ENCODE measurements around the gene DYNC2H1.

Gene DYNC2H1

GRCh38 chr11:103441021-103441420, 331.8 kb downstream of the DYNC2H1 start:
- TF ChIP-seq CTCF (conservative IDR thresholded peaks at IDR 0.05; ENCODE audit: low read length): no peak
- no peak overlapping the region for H3K4me3 ChIP-seq (ENCODE audit: low read length)
- DNase-seq (ENCODE audit: low read depth): no peak

GRCh38 chr11:103448966-103449365, 339.7 kb downstream of the DYNC2H1 start:
- DNase-seq (ENCODE audit: low read depth): no peak
- H3K4me3 ChIP-seq (ENCODE audit: low read length): no peak overlapping the region
- TF ChIP-seq CTCF (conservative IDR thresholded peaks at IDR 0.05; ENCODE audit: low read length): no peak

GRCh38 chr11:103450241-103450640, 341.0 kb downstream of the DYNC2H1 start:
- H3K4me3 ChIP-seq (ENCODE audit: low read length): no peak overlapping the region
- TF ChIP-seq CTCF (conservative IDR thresholded peaks at IDR 0.05; ENCODE audit: low read length): no peak
- DNase-seq (ENCODE audit: low read depth): no peak

- no peak overlapping the region for H3K4me3 ChIP-seq (ENCODE audit: low read length)
- DNase-seq (ENCODE audit: low read depth): no peak
- no peak for TF ChIP-seq CTCF (conservative IDR thresholded peaks at IDR 0.05; ENCODE audit: low read length)
Observed at GRCh38 chr11:103453126-103453525, 343.9 kb downstream of the DYNC2H1 start.

- DNase-seq (ENCODE audit: low read depth): no peak
- no peak overlapping the region for H3K4me3 ChIP-seq (ENCODE audit: low read length)
- TF ChIP-seq CTCF (conservative IDR thresholded peaks at IDR 0.05; ENCODE audit: low read length): no peak
Observed at GRCh38 chr11:103453915-103454709, 344.9 kb downstream of the DYNC2H1 start.

GRCh38 chr11:103464420-103464819, 355.2 kb downstream of the DYNC2H1 start:
- no peak; the same call in 1 of the 2 replicates for TF ChIP-seq CTCF (conservative IDR thresholded peaks at IDR 0.05; ENCODE audit: low read length)
- no peak overlapping the region for H3K4me3 ChIP-seq (ENCODE audit: low read length)
- no peak for DNase-seq (ENCODE audit: low read depth)

GRCh38 chr11:103465555-103466140, 356.4 kb downstream of the DYNC2H1 start:
- H3K4me3 ChIP-seq (ENCODE audit: low read length): no peak overlapping the region
- no peak for TF ChIP-seq CTCF (conservative IDR thresholded peaks at IDR 0.05; ENCODE audit: low read length)
- peak; percentile 16 for DNase-seq (ENCODE audit: low read depth)

Measured in AG10803 (cell line).